ENCODE data around the gene APBA2.

DNA sequence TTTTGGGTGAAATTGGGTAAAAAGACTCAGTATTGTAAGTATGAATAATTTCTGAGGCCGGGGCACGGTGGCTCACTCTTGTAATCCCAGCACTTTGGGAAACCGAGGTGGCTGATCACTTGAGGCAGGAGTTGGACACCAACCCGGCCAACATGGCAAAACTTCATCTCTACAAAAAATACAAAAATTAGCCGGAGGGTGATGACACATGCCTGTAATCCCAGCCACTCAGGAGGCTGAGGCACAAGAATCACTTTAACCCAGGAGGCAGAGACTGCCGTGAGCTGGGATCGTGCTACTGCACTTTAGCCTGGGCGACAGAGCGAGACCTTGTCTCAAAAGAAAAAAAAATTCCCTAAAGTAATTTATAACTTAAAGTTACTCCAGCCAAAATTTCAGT is 162.2 kb downstream of the APBA2 start:
- TF ChIP-seq, protein P1, sequence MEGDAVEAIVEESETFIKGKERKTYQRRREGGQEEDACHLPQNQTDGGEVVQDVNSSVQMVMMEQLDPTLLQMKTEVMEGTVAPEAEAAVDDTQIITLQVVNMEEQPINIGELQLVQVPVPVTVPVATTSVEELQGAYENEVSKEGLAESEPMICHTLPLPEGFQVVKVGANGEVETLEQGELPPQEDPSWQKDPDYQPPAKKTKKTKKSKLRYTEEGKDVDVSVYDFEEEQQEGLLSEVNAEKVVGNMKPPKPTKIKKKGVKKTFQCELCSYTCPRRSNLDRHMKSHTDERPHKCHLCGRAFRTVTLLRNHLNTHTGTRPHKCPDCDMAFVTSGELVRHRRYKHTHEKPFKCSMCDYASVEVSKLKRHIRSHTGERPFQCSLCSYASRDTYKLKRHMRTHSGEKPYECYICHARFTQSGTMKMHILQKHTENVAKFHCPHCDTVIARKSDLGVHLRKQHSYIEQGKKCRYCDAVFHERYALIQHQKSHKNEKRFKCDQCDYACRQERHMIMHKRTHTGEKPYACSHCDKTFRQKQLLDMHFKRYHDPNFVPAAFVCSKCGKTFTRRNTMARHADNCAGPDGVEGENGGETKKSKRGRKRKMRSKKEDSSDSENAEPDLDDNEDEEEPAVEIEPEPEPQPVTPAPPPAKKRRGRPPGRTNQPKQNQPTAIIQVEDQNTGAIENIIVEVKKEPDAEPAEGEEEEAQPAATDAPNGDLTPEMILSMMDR (IDR thresholded peaks at IDR 0.05; ENCODE audit: low read length): no peak
- no peak for TF ChIP-seq EZH2 (optimal IDR thresholded peaks at IDR 0.05; ENCODE audit: low read depth, low read length)

All from MM.1S (cell line).